Trophoblast cell (in vitro differentiated cells and primary cell): ENCODE measurements around the gene KCNC3.

Experiments
- DNase-seq, 2 donors: peaks; one replicate each; pipeline ENCODE4 v3.0.0-alpha.2; 2016
- H2AFZ ChIP-seq: 2 replicates; pipeline ENCODE4 v1.6.1; 2013; ENCODE audit warnings: low read length, moderate library complexity, mild to moderate bottlenecking; ENCODE audit not compliant: insufficient read depth, poor library complexity
- H2AK5ac ChIP-seq: 2 replicates; pipeline ENCODE4 v1.6.1; 2013; ENCODE audit warnings: mild to moderate bottlenecking, low read length
- H2BK120ac ChIP-seq: 2 replicates; pipeline ENCODE4 v1.6.1; 2013; ENCODE audit warnings: low read length, mild to moderate bottlenecking, moderate library complexity; ENCODE audit not compliant: insufficient read depth, poor library complexity
- H2BK12ac ChIP-seq: 2 replicates; pipeline ENCODE4 v1.6.1; 2013; ENCODE audit warnings: mild to moderate bottlenecking, low read length, moderate library complexity
- H2BK5ac ChIP-seq: 2 replicates; pipeline ENCODE4 v1.6.1; 2013; ENCODE audit warnings: low read length, low read depth, moderate library complexity, mild to moderate bottlenecking; ENCODE audit not compliant: poor library complexity
- H3K14ac ChIP-seq: 2 replicates; pipeline ENCODE4 v1.6.1; 2013; ENCODE audit warnings: mild to moderate bottlenecking, low read length
- H3K18ac ChIP-seq: 2 replicates; pipeline ENCODE4 v1.6.1; 2013; ENCODE audit warnings: mild to moderate bottlenecking, low read length
- H3K23ac ChIP-seq: 2 replicates; pipeline ENCODE4 v1.6.1; 2013; ENCODE audit warnings: low read length
- H3K27ac ChIP-seq: 2 replicates; pipeline ENCODE4 v1.5.1; 2013; ENCODE audit warnings: low read depth, mild to moderate bottlenecking, inconsistent platforms, low read length, moderate library complexity
- H3K27me3 ChIP-seq: 2 replicates; pipeline ENCODE4 v1.6.1; 2013; ENCODE audit warnings: inconsistent platforms, mild to moderate bottlenecking, low read length, moderate library complexity; ENCODE audit not compliant: insufficient read depth
- H3K36me3 ChIP-seq, 2 experiments: 1 replicate in 1 of 2; 2 replicates in 1 of 2; pipeline ENCODE4 v1.6.1; 2013; ENCODE audit warnings: low read length in 2 of 2, mild to moderate bottlenecking in 2 of 2, moderate library complexity in 1 of 2; ENCODE audit not compliant: insufficient read depth in 2 of 2, control insufficient read depth in 1 of 2
- H3K4ac ChIP-seq: 2 replicates; pipeline ENCODE4 v1.6.1; 2013; ENCODE audit warnings: low read depth, mild to moderate bottlenecking, low read length, moderate library complexity
- H3K4me1 ChIP-seq, 2 experiments: 1 replicate in 1 of 2; 2 replicates in 1 of 2; pipeline ENCODE4 v1.6.1; 2013; ENCODE audit warnings: low read length in 2 of 2, mild to moderate bottlenecking in 2 of 2, moderate library complexity in 1 of 2; ENCODE audit not compliant: insufficient read depth in 2 of 2, control insufficient read depth in 1 of 2
- H3K4me2 ChIP-seq: 2 replicates; pipeline ENCODE4 v1.6.1; 2013; ENCODE audit warnings: inconsistent platforms, mild to moderate bottlenecking, low read length, moderate library complexity
- H3K4me3 ChIP-seq: 2 replicates; pipeline ENCODE4 v1.5.1; 2013; ENCODE audit warnings: mild to moderate bottlenecking, low read depth, low read length, inconsistent platforms
- H3K79me1 ChIP-seq: one replicate; pipeline ENCODE4 v1.6.1; 2013; ENCODE audit warnings: low read length
- H3K79me2 ChIP-seq: 2 replicates; pipeline ENCODE4 v1.6.1; 2013; ENCODE audit warnings: low read length, mild to moderate bottlenecking; ENCODE audit not compliant: control insufficient read depth, insufficient read depth, poor library complexity
- H3K9ac ChIP-seq: 2 replicates; pipeline ENCODE4 v1.6.1; 2013; ENCODE audit warnings: mild to moderate bottlenecking, low read length
- H3K9me3 ChIP-seq: 2 replicates; pipeline ENCODE4 v1.6.1; 2013; ENCODE audit warnings: low read depth, mild to moderate bottlenecking, control low read depth, inconsistent platforms, low read length; ENCODE audit not compliant: insufficient read depth
- H4K12ac ChIP-seq: 2 replicates; pipeline ENCODE4 v1.6.1; 2013; ENCODE audit warnings: low read depth, mild to moderate bottlenecking, low read length, moderate library complexity
- H4K8ac ChIP-seq: 2 replicates; pipeline ENCODE4 v1.6.1; 2013; ENCODE audit warnings: low read depth, mild to moderate bottlenecking, low read length, moderate library complexity
- H4K91ac ChIP-seq: one replicate; pipeline ENCODE4 v1.6.1; 2013; ENCODE audit warnings: low read depth, mild to moderate bottlenecking, low read length, moderate library complexity
- WGBS: extraction: QIAGEN DNeasy Blood & Tissue Kit; methylation state at CpG from one replicate; pipeline ENCODE4 v1.1.7; 2013; ENCODE audit warnings: missing lambda C conversion rate; ENCODE audit not compliant: insufficient read length, insufficient coverage; ENCODE audit errors: extremely low coverage; 5-methylcytosine and 5-hydroxymethylcytosine counted together

KCNC3 gene

DNA sequence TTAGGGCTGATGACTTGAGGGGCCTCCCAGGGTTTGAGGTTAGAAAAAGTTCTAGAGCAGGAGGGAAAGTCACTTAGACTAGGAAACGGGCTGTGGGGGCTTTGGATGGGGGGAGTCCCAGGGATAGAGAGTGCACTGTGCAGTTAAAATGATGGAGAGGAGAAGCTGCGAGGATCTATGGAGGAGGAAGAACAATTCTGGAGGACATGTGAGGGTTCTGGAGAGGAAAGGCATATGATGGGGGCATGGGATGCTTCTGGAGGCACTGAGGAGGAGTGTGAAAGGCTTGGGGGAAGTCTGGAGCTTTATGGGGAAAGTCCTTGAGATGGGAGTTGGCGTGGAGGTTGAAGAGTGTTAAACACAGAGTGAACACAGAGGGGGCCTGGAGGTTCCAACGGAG lies 2.2 kb downstream of the KCNC3 start:
- H3K36me3 ChIP-seq, result peaks cover 17 to 23% of the 10 kb centered on the region in 2 experiments
- no peak overlapping the region for H2BK120ac ChIP-seq
- no peak overlapping the region for H3K4me3 ChIP-seq
- H3K23ac ChIP-seq, result no peak overlapping the region
- H3K18ac ChIP-seq, result no peak overlapping the region
- H3K14ac ChIP-seq, result no peak overlapping the region
- peaks cover 16 to 25% of the 10 kb centered on the region in 2 experiments for H3K4me1 ChIP-seq
- no peak overlapping the region for H2BK5ac ChIP-seq
- H3K79me1 ChIP-seq, result peaks cover 25% of the 10 kb centered on the region
- no peak overlapping the region for H3K27ac ChIP-seq
- H4K12ac ChIP-seq, result no peak overlapping the region
- no peak for DNase-seq
- H3K79me2 ChIP-seq, result peaks cover 19% of the 10 kb centered on the region
- H2AK5ac ChIP-seq, result no peak overlapping the region
- WGBS, result no CpG with 5 or more reads among the region's 4 CpGs
- H3K27me3 ChIP-seq, result no peaks in the 10 kb centered on the region
- no peak overlapping the region for H2AFZ ChIP-seq
- H3K4me2 ChIP-seq, result peak overlapping the region; percentile 63
- H4K8ac ChIP-seq, result no peak overlapping the region
- H4K91ac ChIP-seq, result no peak overlapping the region
- H2BK12ac ChIP-seq, result no peak overlapping the region
- H3K9me3 ChIP-seq, result no peaks in the 10 kb centered on the region
- peak overlapping the region; percentile 42 for H3K4ac ChIP-seq
- H3K9ac ChIP-seq, result peak overlapping the region; percentile 31

DNA sequence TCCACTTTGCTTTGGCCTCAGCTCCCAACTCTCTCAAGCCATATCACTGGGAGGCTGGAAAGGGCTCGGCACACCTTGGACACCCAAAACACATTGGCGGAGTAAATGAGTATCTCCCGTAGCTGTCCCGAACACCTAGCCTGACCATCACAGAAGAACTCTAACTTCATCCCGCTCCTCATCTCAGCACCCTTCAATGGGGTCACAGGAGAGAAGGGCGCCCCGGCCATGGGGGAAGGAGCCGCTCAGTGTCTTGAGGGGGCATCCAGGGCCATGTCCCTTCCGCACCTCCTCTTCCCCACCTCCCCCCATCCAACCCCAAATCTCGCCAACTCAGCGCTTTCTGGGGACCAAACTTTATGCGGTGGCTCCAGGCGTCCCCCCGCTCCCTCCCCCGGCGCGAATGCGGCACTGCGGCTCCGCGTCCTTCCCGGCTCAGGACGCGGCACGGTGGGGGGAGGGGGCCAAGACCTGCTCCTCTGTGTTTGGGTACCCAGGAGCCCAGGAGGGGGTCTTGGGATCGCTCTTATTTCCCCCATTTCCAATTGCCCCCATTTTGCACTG lies 3.0 kb downstream of the KCNC3 start:
- DNase-seq, result no peak
- H3K23ac ChIP-seq, result no peak overlapping the region

DNA sequence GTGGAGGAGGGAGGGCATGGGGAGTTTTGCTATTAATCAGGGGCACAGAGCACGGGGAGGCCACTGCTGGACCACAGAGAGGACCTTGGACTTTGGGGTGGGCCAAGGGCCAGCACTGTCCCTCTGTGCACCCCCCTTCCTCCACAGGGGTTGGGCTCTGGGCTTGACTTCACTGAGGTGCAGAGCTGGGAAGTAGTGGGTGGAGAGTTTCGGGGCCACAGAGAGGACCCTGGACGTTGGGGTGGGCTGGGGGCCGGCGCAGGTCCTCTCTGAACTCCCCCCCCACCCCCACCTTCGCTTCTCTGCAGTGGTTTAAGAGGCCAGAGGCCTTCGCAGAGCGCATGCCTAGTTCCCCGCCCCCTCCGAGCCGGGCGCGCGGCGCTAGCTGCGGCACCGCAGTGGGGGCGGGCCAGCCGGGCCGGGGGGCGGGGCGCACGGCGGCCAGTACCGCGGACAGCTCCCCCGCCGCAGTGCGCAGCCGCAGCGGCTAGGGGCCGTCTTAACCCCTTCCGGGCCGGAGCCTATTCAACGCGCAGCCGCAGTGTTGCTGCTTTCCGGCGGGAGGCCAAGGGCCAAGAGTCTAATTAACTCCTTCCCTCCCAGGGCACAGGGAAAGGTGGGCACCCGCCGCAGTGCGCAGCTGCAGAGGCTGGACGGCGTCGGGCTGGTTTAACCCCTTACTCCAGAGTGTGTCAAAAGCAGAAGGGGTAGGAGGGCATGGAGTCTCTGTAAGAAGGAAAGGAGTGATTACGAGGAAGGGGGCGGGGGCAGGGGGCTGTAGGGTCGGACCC lies 3.7 kb downstream of the KCNC3 start:
- Histone ChIP-seq H2BK120ac (no peak overlapping the region), H3K79me2 (peaks cover 13% of the 10 kb centered on the region), H2BK12ac (no peak overlapping the region), H2BK5ac (no peak overlapping the region), H3K36me3 (peaks cover 26 to 33% of the 10 kb centered on the region in 2 experiments), H3K4me3 (peak overlapping the region; percentile 72), H3K27ac (no peak overlapping the region), H2AK5ac (no peak overlapping the region), H3K23ac (no peak overlapping the region), H4K12ac (no peak overlapping the region), H4K91ac (no peak overlapping the region), H3K4ac (peak overlapping the region; percentile 15), H3K14ac (no peak overlapping the region), H3K18ac (peak overlapping the region; percentile 69), H3K9me3 (peaks cover 2% of the 10 kb centered on the region), H3K27me3 (no peaks in the 10 kb centered on the region), H3K9ac (no peak overlapping the region), H4K8ac (no peak overlapping the region), H3K4me1 (peaks cover 16 to 22% of the 10 kb centered on the region in 2 experiments), H3K79me1 (peaks cover 13% of the 10 kb centered on the region), H3K4me2 (peak overlapping the region; percentile 63), H2AFZ (peak overlapping the region; percentile 3)
- WGBS, result no CpG with 5 or more reads among the region's 48 CpGs
- DNase-seq, result peak; percentile 54 to 83

More for the DNA sequence above, 3.0 kb downstream of the KCNC3 start:
- Histone ChIP-seq H2AFZ (no peak overlapping the region), H3K27ac (no peak overlapping the region), H3K79me1 (peaks cover 17% of the 10 kb centered on the region), H2BK120ac (no peak overlapping the region), H3K36me3 (peaks cover 21 to 27% of the 10 kb centered on the region in 2 experiments), H3K4me1 (peaks cover 16 to 22% of the 10 kb centered on the region in 2 experiments), H3K4ac (no peak overlapping the region), H3K14ac (no peak overlapping the region), H2AK5ac (no peak overlapping the region), H4K12ac (no peak overlapping the region), H2BK5ac (no peak overlapping the region), H3K18ac (no peak overlapping the region), H3K27me3 (no peaks in the 10 kb centered on the region), H4K91ac (no peak overlapping the region), H3K9ac (no peak overlapping the region), H4K8ac (no peak overlapping the region), H3K4me2 (peak overlapping the region; percentile 63), H3K79me2 (peaks cover 14% of the 10 kb centered on the region), H3K4me3 (peak overlapping the region; percentile 72), H2BK12ac (no peak overlapping the region), H3K9me3 (no peaks in the 10 kb centered on the region)
- no CpG with 5 or more reads among the region's 26 CpGs for WGBS

DNA sequence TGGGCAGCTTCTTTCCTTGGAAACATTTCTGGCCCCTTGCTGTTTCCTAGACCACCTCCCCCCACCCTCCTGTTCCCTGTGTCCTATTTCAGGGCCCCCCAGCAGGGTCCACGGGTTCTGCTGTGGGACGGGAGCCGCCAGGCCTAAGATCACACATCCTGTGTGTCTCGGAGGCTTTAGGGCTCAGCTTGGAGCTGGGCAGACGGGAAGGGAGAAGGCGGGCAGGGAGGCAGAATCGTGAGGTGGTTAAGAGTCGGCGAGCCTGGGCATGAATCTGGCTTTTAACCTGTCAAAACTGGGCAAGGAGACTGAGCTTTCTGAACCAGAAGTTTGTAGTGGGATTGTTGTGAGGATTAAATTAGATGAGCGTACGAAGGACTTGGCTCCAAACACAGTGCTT lies 4.8 kb downstream of the KCNC3 start:
- H3K27me3 ChIP-seq, result no peaks in the 10 kb centered on the region

More for the DNA sequence above, 4.8 kb downstream of the KCNC3 start:
- DNase-seq, result no peak
- no CpG with 5 or more reads among the region's 11 CpGs for WGBS
- Histone ChIP-seq H2BK5ac (no peak overlapping the region), H2BK120ac (no peak overlapping the region), H3K9me3 (peaks cover 2% of the 10 kb centered on the region), H3K4ac (no peak overlapping the region), H3K36me3 (peaks cover 34 to 42% of the 10 kb centered on the region in 2 experiments), H2AK5ac (no peak overlapping the region), H2BK12ac (no peak overlapping the region), H3K79me1 (peaks cover 4% of the 10 kb centered on the region), H3K9ac (no peak overlapping the region), H3K79me2 (peaks cover 9% of the 10 kb centered on the region), H3K18ac (no peak overlapping the region), H3K14ac (no peak overlapping the region), H4K12ac (no peak overlapping the region), H4K8ac (no peak overlapping the region), H4K91ac (no peak overlapping the region), H3K4me1 (peaks cover 16 to 22% of the 10 kb centered on the region in 2 experiments), H2AFZ (no peak overlapping the region), H3K23ac (no peak overlapping the region), H3K27ac (no peak overlapping the region), H3K4me3 (no peak overlapping the region), H3K4me2 (no peak overlapping the region)
